GM19452 (cell line): ENCODE data around the gene BAG3.
"Not testable (repeated sequence)": the region's sequence is repeated elsewhere in the genome, so short reads cannot be mapped to it uniquely, and the experiment has no call there.

Source experiments
- ATAC-seq: cut with Tn5 transposase; IDR thresholded peaks from one replicate; pipeline ENCODE4 v1.9.1; 2021; ENCODE audit not compliant: unreplicated experiment

BAG3 gene

DNA sequence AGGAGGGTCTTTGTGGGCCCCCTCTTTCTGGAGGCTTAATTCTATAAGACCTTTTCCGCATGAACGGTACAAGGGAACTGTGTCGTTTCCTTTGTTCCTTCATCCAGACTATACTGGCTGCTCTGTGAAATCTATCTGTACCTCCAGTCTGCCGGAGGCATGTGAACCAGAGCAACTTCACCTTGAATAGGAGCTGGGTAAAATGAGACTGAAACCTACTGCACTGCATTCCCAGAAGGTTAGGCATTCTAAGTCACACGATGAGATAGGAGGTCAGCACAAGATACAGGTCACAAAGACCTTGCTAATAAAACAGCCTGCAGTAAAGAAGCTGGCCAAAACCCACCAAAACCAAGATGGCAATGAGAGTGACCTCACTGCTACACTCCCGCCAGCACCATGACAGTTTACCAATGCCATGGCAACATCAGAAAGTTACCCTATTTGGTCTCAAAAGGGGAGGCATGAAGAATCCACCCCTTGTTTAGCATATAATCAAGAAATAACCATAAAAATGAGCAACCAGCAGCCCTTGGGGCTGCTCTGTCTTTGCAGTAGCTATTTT lies 37.9 kb downstream of the BAG3 start:
- ATAC-seq = no peak

GRCh38 chr10:119691726-119692125 lies 40.5 kb downstream of the BAG3 start:
- no peak for ATAC-seq

DNA sequence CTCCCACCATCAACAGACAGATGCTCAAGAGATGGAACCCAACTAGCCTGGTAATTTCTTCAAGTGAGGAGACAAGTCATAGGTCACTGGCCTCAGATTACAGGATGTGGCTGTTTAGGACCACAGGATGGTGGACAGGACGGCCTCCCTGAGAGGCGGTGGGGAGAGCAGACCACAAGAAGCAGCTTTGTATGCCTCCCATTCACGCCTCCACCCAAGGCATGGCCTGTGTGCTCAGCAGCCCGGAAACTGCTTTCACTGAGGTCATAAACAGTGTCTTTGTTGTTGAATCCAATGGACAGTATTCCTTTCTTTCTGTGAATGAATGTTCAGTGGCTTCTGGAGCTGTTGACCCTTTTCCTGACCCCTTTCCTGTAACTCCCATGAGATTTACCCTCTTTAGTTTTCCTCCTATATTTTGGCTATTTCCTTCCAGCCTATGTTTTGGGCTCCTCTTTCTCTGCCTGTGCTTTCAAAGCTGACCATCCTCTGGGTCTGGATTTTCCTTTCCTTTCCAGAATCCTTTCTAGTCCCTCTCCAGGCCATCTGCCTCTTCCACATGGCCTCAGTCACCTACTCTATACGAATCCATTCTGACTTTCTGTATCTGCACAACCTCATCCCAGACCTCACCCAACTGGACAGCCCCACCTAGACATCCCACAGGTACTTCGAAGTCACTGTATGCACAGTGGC lies 42.2 kb downstream of the BAG3 start:
- ATAC-seq = peak; percentile 84

DNA sequence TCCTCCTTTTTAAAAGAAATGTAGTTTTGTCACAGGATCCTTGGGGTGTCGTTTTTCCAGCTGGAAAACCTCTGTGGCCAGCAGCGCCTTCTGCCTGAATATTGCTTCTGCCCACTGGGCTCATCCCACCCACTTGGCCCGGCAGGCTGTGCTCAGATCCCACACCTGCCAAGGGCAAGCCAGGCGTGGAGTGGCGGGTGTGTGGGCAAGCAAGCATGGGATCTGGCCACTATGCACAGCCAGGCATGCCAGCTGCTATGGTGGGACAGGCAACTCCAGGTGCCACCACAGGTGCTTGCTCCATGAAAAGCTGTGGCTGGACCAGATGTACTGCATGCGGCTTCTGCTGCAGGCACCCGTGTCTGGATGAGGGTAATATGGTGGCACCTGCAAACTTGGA lies 43.4 kb downstream of the BAG3 start:
- no peak for ATAC-seq

DNA sequence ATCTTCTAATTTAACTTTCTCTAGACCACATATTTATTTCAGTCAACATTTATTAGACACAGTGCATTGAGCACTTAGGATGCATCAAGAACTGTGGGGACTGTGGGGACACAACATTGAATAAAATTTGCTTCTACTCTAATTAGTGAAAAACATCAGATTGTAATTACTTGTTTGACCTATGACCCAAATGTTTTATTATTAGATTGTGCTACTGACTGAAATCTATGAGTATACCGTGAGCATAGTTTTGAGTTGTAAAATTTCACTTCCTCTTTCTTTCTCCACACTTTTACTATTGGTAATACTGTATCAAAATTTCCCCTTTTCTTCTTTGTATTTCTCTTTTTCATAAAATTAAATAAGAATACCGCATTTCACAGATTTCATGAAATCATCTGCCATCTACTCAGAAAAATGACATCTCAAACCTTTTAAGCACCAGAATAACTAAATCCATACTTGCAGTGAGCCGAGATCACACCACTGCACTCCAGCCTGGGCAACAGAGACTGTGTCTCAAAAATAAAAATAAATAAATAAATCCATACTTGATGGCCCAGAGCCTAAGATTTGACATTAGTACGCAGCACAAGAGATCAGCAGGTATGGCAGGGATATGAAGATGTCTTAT lies 49.3 kb downstream of the BAG3 start:
- peak; percentile 51 for ATAC-seq

DNA sequence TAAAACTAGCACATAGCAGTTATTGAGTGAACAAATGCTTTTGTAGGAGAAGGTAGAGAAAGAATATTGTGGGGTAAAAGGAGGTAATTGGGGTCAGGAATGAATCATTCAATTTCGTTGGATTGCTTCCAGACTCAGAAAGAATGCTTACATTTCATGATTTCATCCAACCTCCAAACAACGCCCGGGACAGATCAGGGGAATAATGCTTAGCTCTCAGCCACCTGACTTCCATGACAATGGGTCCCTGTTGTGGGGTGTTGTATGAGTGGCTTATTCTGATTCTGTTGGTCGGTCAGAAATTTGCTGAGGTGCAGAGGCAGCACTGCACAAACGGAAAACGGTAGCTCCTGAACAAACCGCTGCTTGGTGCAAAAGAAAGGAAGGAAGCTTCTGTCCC lies 50.7 kb downstream of the BAG3 start:
- no peak for ATAC-seq

DNA sequence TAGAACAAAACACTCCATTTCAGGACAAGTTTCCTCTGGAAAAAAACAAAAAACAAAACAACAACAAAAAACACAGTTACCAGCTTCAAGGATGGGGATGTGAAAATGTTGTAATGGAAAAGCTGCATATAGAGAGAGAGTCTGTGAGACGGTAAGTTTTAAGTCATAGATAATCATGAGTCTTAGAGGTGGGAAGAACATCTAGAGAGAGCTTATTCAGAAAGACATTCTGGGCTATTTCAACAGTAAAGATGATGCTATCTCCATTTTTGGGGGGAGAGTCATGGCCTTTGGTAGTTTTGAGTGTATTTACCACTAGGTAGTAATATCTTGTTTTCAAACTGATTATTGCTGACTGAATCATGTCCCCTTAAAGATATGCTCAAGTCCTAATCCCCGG lies 51.4 kb downstream of the BAG3 start:
- ATAC-seq = no peak

- ATAC-seq = no peak
These were observed 52.8 kb downstream of the BAG3 start for GRCh38 chr10:119703903-119704508.

DNA sequence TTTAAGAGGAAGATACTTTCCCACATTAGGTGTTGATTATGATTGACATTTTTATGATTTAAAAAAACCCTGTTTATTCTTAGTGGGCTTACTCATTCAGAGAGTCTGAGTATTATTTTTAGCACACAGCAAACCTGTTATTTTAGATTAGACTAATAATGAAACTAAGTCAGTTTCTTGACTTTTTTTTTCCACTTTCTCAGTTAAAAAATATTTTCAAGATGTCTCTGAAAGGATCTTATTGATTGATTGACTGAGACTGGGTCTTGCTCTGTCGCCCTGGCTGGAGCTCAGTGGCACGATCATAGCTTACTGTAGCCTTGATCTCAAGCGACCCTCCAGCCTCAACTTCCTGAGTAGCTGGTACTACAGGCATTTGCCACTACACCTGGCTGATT lies 54.3 kb downstream of the BAG3 start:
- ATAC-seq = peak; percentile 50

DNA sequence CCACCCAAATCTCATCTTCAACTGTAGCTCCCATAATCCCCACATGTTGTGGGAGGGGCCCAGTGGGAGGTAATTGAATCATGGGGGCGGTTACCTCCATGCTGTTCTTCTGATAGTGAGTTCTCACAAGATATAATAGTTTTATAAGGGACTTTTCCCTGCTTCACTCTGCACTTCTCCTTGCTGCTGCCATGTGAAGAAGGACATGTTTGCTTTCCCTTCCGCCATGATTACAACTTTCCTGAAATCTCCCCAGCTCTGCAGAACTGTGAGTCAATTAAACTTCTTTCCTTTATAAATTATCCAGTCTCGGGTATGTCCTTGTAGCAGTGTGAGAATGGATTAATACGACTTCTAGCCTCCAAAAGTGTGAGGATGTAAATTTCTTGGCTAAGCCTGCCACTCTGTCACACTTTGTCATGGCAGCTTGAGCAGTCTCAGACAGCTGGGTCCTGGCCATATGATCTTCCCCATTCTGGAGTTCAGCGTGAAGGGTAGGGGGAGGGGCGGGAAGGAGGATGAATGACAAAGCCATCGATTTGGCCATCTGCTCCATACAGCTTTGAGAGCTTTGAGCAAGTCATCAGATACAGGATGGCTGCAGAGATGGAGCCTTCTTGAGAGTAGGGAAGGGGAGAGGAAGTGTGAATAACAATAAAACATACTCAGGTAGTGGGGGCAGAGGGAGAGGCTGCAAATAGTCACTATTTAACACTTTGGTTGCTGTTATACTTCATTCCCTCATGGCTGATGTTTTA lies 55.5 kb downstream of the BAG3 start:
- ATAC-seq = no peak

- ATAC-seq = not testable (repeated sequence)
These were observed 56.2 kb downstream of the BAG3 start for GRCh38 chr10:119707331-119707730.

DNA sequence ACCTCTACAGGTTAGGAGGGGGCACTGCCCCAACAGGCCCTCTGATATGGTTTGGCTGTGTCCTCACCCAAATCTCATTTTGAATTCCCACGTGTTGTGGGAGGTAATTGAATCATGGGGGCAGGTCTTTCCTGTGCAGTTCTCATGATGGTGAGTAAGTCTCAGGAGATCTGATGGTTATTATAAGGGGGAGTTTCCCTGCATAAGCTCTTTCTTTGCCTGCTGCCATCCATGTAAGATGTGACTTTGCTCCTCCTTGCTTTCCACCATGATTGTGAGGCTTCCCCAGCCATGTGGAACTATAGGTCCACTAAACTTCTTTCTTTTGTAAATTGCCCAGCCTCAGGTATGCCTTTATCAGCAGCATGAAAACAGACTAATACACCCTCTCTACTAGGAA lies 59.8 kb downstream of the BAG3 start:
- not testable (repeated sequence) for ATAC-seq

GRCh38 chr10:119713744-119714483 lies 62.7 kb downstream of the BAG3 start:
- ATAC-seq = no peak

GRCh38 chr10:119714484-119714816 lies 63.3 kb downstream of the BAG3 start:
- ATAC-seq = no peak

DNA sequence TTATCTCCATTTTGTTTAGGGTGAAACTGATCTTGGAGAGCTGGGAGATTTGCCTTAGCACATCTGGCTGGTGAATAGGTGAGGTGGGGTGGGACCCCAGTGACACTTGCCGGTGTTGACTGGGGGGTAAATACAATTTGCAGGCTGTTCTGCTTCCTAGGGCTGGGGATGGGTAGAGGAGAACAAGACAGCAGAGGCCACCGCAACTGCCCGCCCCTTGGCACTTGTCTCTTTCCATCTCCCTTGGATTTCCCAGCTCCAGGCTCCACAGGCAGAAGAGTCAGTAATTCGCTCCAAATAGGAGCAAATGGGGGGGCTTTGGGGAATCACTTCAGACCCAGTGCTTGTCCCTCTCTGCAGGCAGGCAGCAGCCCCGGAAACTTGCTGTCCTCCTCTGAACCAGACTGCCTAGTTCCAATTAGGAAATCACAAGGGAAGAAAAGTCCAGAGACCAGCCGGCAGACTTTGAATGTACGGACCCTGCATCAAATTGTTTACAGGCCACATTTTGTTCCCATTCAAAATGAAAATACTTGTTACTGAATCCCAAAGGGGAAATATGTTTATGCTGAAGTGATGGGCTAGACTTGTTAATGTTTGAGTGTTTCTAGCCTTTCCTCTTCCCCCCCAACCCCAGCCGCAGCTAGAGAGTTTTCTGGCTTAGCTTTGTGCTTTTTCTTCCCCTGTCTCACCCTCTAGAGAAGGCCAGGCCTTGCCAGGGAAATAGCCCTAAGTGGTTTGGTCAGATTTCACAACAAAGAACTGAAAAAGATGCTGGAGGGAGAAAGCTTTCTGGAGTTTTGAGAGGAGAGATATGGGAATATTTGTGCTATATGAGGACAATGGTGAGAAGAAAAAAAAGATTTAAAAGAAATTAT lies 64.7 kb downstream of the BAG3 start:
- ATAC-seq = no peak

GRCh38 chr10:119723161-119723560 lies 72.0 kb downstream of the BAG3 start:
- no peak for ATAC-seq

DNA sequence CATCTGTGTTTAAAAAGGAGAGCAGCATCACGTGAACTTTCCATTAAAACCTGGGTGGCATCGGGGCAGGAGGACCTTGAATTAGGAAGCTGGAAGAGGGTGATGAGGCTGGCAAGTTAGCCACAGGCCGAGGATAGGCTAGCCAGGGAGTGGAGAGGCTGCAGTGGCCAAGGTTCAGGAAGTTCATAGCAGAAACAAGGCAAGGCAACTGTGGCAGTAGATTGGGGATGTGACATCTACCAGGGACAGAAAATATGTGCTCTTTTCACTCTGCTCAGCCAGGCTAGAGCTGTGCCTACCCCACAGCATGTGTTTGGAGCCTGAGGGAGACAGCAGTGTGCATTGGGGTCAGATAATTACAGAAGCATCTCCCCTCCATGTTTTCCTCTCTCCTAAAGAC lies 72.4 kb downstream of the BAG3 start:
- no peak for ATAC-seq

- peak; percentile 31 for ATAC-seq
These were observed 73.7 kb downstream of the BAG3 start for GRCh38 chr10:119724593-119725516.

DNA sequence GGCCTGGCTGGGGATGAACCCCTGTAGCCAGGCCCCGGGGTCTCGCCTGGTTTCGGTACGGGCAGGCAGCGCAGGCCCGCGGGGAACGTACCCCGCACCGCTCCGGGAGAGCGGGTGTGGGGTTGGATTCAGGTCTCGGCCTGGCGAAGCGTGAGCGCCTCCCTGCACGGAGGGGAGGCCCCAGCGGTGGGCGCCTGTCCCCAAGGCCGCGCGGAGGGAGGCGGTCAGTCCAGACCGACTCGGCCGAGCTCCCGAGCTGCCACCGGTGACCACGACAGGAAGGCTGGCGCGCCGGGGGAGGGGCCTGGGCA lies 74.3 kb downstream of the BAG3 start:
- ATAC-seq = no peak
